ENCODE measurements around the gene ANKRD40.

GRCh38 chr17:50677851-50678375 lies 29.8 kb downstream of the ANKRD40 start:
- TF ChIP-seq POLR2A (IDR thresholded peaks at IDR 0.05) = no peak
- TF ChIP-seq CTCF (IDR thresholded peaks at IDR 0.05) = no peak
